NOMO-1 treated with dmso at 0.1 percent for 144 hours (cell line): ENCODE measurements around the gene CD19.
A peak's percentile ranks its signal among the peaks of the same experiment; 100 is the strongest.
"Not testable (repeated sequence)": the region's sequence is repeated elsewhere in the genome, so short reads cannot be mapped to it uniquely, and the experiment has no call there.

Experiments used
- DNase-seq: peaks from one replicate; lab custom pipeline; 2025; ENCODE audit not compliant: unreplicated experiment; lab: John Stamatoyannopoulos, UW

Gene CD19

GRCh38 chr16:28935924-28936783 lies 4.4 kb downstream of the CD19 start:
- peak; percentile 94 for DNase-seq

GRCh38 chr16:28936784-28937155 lies 5.0 kb downstream of the CD19 start:
- no peak for DNase-seq

GRCh38 chr16:28937222-28937876 lies 5.6 kb downstream of the CD19 start:
- DNase-seq = no peak

GRCh38 chr16:28938721-28939120 lies 7.0 kb downstream of the CD19 start:
- DNase-seq = no peak

- DNase-seq = not testable (repeated sequence)
Measured at GRCh38 chr16:28939825-28940224, 8.1 kb downstream of the CD19 start.

GRCh38 chr16:28943281-28943680 lies 11.5 kb downstream of the CD19 start:
- DNase-seq = no peak

- no peak for DNase-seq
Measured at GRCh38 chr16:28946681-28947080, 14.9 kb downstream of the CD19 start.

- peak; percentile 98 for DNase-seq
Measured at GRCh38 chr16:28950648-28951409, 19.1 kb downstream of the CD19 start, which contains the start of gene NFATC2IP. Gene NFATC2IP, plus strand, starts transcription at chr16:28950937. Its CDS starts 75 bp downstream, at chr16:28951012.

GRCh38 chr16:28951410-28951943 lies 19.7 kb downstream of the CD19 start:
- no peak for DNase-seq

- no peak for DNase-seq
Measured at GRCh38 chr16:28958216-28958615, 26.4 kb downstream of the CD19 start.

GRCh38 chr16:28958836-28959235 lies 27.1 kb downstream of the CD19 start:
- DNase-seq = no peak

GRCh38 chr16:28964072-28964471 lies 32.3 kb downstream of the CD19 start:
- no peak for DNase-seq

- no peak for DNase-seq
Measured at GRCh38 chr16:28964496-28964895, 32.7 kb downstream of the CD19 start.

GRCh38 chr16:28967156-28967555 lies 35.4 kb downstream of the CD19 start:
- DNase-seq = no peak

GRCh38 chr16:28969696-28970095 lies 37.9 kb downstream of the CD19 start:
- DNase-seq = not testable (repeated sequence)

- DNase-seq = no peak
Measured at GRCh38 chr16:28974007-28974436, 42.3 kb downstream of the CD19 start.

- peak; percentile 87 for DNase-seq
Measured at GRCh38 chr16:28974437-28975157, 42.8 kb downstream of the CD19 start, which contains the start of gene SPNS1. Gene SPNS1, plus strand, starts transcription at chr16:28974778. Its CDS starts 374 bp downstream, at chr16:28975152.

- no peak for DNase-seq
Measured at GRCh38 chr16:28975158-28975599, 43.4 kb downstream of the CD19 start.

GRCh38 chr16:28977703-28978662 lies 46.2 kb downstream of the CD19 start:
- DNase-seq = no peak
